Measurements from ENCODE around the gene RNF5. TPM values are rescaled to one million over a fixed set of nuclear protein-coding genes. Genes with fewer than 3 reads are reported as not detected.

Gene RNF5
- total RNA-seq, 1 donor from 2014 or later = 39.7 TPM

- ATAC-seq (ENCODE audit: low read depth) = no peak
- no peaks in the 10 kb centered on the region for H3K27me3 Mint-ChIP-seq
- H3K36me3 Mint-ChIP-seq (ENCODE audit: low read depth) = peaks cover 33% of the 10 kb centered on the region
- TF ChIP-seq, protein P1, sequence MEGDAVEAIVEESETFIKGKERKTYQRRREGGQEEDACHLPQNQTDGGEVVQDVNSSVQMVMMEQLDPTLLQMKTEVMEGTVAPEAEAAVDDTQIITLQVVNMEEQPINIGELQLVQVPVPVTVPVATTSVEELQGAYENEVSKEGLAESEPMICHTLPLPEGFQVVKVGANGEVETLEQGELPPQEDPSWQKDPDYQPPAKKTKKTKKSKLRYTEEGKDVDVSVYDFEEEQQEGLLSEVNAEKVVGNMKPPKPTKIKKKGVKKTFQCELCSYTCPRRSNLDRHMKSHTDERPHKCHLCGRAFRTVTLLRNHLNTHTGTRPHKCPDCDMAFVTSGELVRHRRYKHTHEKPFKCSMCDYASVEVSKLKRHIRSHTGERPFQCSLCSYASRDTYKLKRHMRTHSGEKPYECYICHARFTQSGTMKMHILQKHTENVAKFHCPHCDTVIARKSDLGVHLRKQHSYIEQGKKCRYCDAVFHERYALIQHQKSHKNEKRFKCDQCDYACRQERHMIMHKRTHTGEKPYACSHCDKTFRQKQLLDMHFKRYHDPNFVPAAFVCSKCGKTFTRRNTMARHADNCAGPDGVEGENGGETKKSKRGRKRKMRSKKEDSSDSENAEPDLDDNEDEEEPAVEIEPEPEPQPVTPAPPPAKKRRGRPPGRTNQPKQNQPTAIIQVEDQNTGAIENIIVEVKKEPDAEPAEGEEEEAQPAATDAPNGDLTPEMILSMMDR (IDR thresholded peaks at IDR 0.05) = no peak
- POLR2A ChIA-PET = interaction anchor here (1.1 kb wide), 1 partner anchor 21 kb away, joined by 3 read pairs; no protein-coding TSS in a partner anchor
- H3K4me1 Mint-ChIP-seq = peaks cover 45% of the 10 kb centered on the region
- H3K9me3 Mint-ChIP-seq = no peaks in the 10 kb centered on the region
- H3K27ac Mint-ChIP-seq = no peak overlapping the region
- CTCF ChIA-PET = no interaction called here
- intact Hi-C loops (cut with micrococcal nuclease) = loop anchor here (10.0 kb wide), 1 partner anchor 510 kb away; the partner anchor contains the start of genes C6orf47, CSNK2B, GPANK1 and LY6G5B
- H3K4me3 Mint-ChIP-seq = peak overlapping the region; percentile 11
- no peak for DNase-seq
These were observed 3.8 kb upstream of the RNF5 start for GRCh38 chr6:32174416-32174815.

DNA sequence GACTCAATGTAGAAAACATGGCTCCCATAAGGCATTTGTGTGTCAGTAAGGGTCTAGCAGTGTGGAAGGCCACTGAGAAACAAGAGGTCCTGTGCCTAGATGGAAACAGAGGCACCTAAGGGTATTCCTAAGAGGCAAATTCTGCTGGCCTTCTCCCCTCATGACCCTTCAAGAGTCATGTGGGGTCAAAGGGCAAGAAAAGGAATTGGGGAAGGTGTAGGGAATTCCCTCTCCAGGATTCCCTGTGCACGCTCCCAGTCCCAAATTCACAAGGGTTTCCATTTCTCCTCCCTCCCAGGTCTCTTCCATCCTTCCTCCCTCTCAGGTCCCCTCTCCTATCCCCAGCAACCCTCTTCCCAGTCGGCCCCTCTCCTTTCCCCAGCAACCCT is 2.9 kb upstream of the RNF5 start:
- Mint-ChIP-seq H3K9me3 (no peaks in the 10 kb centered on the region), H3K27me3 (no peaks in the 10 kb centered on the region), H3K36me3 (ENCODE audit: low read depth) (peaks cover 33% of the 10 kb centered on the region), H3K4me1 (peaks cover 49% of the 10 kb centered on the region), H3K27ac (peak overlapping the region; percentile 99), H3K4me3 (peak overlapping the region; percentile 96)
- ChIA-PET CTCF (no interaction called here), POLR2A (no interaction called here)
- TF ChIP-seq, protein P1 (IDR thresholded peaks at IDR 0.05) = no peak
- intact Hi-C loops (cut with micrococcal nuclease) = loop anchor here (5.0 to 10.0 kb wide), 4 partner anchors 273 to 1558 kb away; partner anchors contain the start of genes C6orf47, CSNK2B, GPANK1 and HSD17B8
- DNase-seq (no peak), ATAC-seq (ENCODE audit: low read depth) (no peak)

DNA sequence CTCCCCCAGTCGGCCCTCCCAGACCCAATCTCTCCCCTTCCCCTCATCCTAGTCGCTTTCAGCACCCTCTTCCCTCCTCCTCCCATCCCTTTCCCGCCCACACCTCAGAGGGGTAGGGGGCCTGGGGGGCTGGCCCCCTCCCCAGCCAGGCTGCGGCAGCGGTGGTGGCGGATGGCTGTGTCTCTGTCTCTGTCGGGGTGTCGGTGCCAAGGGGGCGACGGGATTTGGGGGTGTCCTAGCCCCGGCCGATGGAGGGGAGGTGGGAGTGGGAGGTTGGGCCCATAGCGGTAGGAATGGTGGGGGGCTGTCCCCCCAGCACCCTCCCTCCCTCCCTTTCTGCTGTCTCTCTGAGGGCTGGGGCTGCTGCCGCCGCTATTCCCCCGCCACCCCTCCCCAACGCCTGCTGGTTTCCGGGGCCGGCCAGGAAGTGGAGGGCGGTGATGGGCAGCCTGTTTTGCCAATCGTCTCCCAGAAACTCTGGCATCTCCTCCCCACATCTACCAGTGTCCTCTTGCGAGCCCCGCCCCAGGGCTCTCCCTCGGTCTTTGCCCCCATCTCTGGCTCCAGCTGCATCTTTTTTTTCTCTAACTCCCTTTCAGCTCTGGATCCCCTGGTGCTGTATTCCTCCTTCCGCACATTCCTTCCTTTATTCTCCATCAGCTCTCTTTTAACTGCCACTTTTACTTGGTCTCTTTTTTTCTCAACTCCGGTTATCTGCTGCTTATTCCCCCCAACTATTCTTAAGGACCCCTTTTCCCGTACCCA is 2.3 kb upstream of the RNF5 start, which contains the start of gene AGPAT1:
Gene AGPAT1 (minus strand): TSS at position 374 of the 765 bp plus-strand sequence. CDS start 4,588 bp downstream, outside the sequence.
- Mint-ChIP-seq H3K27ac (peak within 1 kb of the TSS; percentile 99), H3K4me3 (peak within 1 kb of the TSS; percentile 96), H3K4me1 (peaks cover 54% of the 10 kb centered on the region), H3K36me3 (ENCODE audit: low read depth) (peaks cover 33% of the 10 kb centered on the region), H3K9me3 (no peaks in the 10 kb centered on the region), H3K27me3 (no peaks in the 10 kb centered on the region)
- peak; percentile 92 for DNase-seq
- peak; percentile 50 for ATAC-seq (ENCODE audit: low read depth)
- TF ChIP-seq, protein P1 (IDR thresholded peaks at IDR 0.05) = no peak
- intact Hi-C loops (cut with micrococcal nuclease) = loop anchor here (1.0 to 10.0 kb wide), 6 partner anchors 22 to 1559 kb away; partner anchors contain the start of genes C6orf47, CSNK2B, GPANK1 and HSD17B8
- POLR2A ChIA-PET = interaction anchor here (0.6 to 5.0 kb wide), 7 partner anchors 10 to 669 kb away, joined by 3 to 102 read pairs (median 5); partner anchors contain the start of genes ATF6B, GPSM3, NELFE and PBX2
- CTCF ChIA-PET = no interaction called here

GRCh38 chr6:32176476-32177182 is 1.6 kb upstream of the RNF5 start:
- H3K4me1 Mint-ChIP-seq = peaks cover 54% of the 10 kb centered on the region
- ATAC-seq (ENCODE audit: low read depth) (no peak), DNase-seq (no peak)
- peak overlapping the region; percentile 96 for H3K4me3 Mint-ChIP-seq
- ChIA-PET POLR2A (interaction anchor here (0.6 to 5.0 kb wide), 9 partner anchors 9 to 668 kb away, joined by 3 to 102 read pairs (median 5); partner anchors contain the start of genes ATF6B, FKBPL, GPSM3 and NELFE), CTCF (interaction anchor here (1.4 kb wide), 1 partner anchor 58 kb away, joined by 4 read pairs; no protein-coding TSS in a partner anchor)
- TF ChIP-seq, protein P1 (IDR thresholded peaks at IDR 0.05) = no peak
- H3K9me3 Mint-ChIP-seq = no peaks in the 10 kb centered on the region
- peaks cover 37% of the 10 kb centered on the region for H3K36me3 Mint-ChIP-seq (ENCODE audit: low read depth)
- H3K27ac Mint-ChIP-seq = peak overlapping the region; percentile 99
- no peaks in the 10 kb centered on the region for H3K27me3 Mint-ChIP-seq
- intact Hi-C loops (cut with micrococcal nuclease) = loop anchor here (1.0 to 10.0 kb wide), 7 partner anchors 22 to 1559 kb away; partner anchors contain the start of genes C6orf47, CSNK2B, FKBPL and GPANK1

Data from activated B cell treated with CpG ODN at 0.5 μM for 24 hours (primary cell).